Right cardiac atrium (tissue), 5 donors: ENCODE measurements around the gene RNMT. TPM values are rescaled to one million over a fixed set of nuclear protein-coding genes. Genes with fewer than 3 reads are reported as not detected.
A peak's percentile ranks its signal among the peaks of the same experiment; 100 is the strongest.

ENCODE experiments used
- ATAC-seq, 2 donors: fragments of 200-7000 bp; cut with Tn5 transposase; one replicate each; pipeline versions ENCODE4 v1.8.0 to v1.9.1; 2020; ENCODE audit warnings: moderate library complexity in 2 of 2, mild to moderate bottlenecking in 1 of 2
- DNase-seq, 3 donors: peaks; one replicate each; pipeline ENCODE4 v3.0.0-alpha.2; 2020
- H3K27ac ChIP-seq: one replicate; pipeline ENCODE4 v1.5.1; 2013; ENCODE audit warnings: mild to moderate bottlenecking, low read length, control low read depth, moderate library complexity
- H3K27me3 ChIP-seq: one replicate; pipeline ENCODE4 v1.6.1; 2013; ENCODE audit not compliant: control insufficient read depth, insufficient read depth
- H3K4me1 ChIP-seq: one replicate; pipeline ENCODE4 v1.6.1; 2013; ENCODE audit warnings: low read length; ENCODE audit not compliant: control insufficient read depth, insufficient read depth
- H3K4me3 ChIP-seq: one replicate; pipeline ENCODE4 v1.5.1; 2013; ENCODE audit warnings: low read length, control low read depth
- H3K9me3 ChIP-seq: one replicate; pipeline ENCODE4 v1.6.1; 2013; ENCODE audit warnings: low read length; ENCODE audit not compliant: control insufficient read depth
- WGBS: extraction: QIAGEN DNeasy Blood & Tissue Kit; methylation state at CpG from one replicate; pipeline ENCODE4 v1.1.7; 2013; 5-methylcytosine and 5-hydroxymethylcytosine counted together
- intact Hi-C, 4 donors: fragments of 100-400 bp; cut with DNase I; formaldehyde crosslinking; loops; one replicate each; pipeline versions ENCODE4 v1.11.0 to v1.14.0; 2022 to 2023
- polyA plus RNA-seq: library from polyadenylated mRNA; stranded (reverse); fragments of 200-250 nt; gene quantifications from one replicate; pipeline ENCODE4 v1.2.3, GENCODE V29; 2013
- total RNA-seq, 4 donors: library from RNA; stranded (reverse); fragmentation: NEBNext Ultra II Directional; extraction: Animal tissue kit (Norgen Biotek cat#: 25700); gene quantifications; one replicate each; pipeline ENCODE4 v1.2.1, GENCODE V29; 2021
- donor health status: healthy with polysubstance abuse.
- donor health status: DM: no; HTN: yes; CAD: no.
- donor health status: DM: no; HTN: no; CAD: no.
- donor health status: DM: no; HTN: yes; CAD: no; lungs with severe emphysema.
- donor health status: DM: yes; HTN: yes; CAD: no.

Gene RNMT
- total and polyA plus RNA-seq, 5 donors, result 18.8 to 40.1 (median 31.6) TPM

DNA sequence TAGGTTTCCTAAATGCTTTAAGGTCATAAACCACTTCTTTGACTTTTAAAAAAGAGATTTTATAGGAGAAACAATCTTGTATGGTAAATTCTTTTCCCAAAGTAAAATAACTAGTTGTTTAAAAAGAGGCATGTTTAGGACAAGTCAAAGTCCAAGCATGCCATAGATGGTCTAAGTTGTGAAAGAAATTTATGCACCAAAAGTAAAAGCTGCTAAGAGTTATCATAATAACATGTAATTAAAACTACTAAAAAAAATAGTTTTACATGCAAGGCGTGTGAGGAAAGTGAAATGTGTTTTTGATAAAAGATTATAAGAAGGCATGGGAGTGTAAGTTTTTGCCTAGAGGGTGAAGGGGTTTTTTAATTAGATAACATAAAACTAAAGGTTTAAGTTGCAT, 22.6 kb upstream of the RNMT start:
- H3K9me3 ChIP-seq, result no peaks in the 10 kb centered on the region

DNA sequence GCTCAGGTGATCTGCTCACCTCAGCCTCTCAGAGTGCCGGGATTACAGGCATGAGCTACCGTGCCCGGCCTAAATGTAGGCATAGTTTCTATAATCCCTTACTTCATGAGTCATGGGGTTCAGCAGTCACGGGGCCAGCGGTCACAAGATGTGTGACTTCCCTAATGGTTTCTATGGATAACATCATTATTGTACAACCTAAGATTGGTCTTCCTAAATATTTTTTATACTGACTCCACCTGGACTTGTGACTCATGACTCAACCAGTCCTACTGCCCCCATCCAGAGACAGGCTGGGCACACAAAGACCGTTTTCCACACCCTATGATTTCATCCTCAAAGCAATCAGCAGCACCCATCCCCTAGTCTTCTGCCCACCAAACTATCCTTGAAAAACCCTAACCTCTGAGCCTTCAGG, 16.1 kb upstream of the RNMT start:
- DNase-seq (no peak), ATAC-seq (no peak)
- H3K9me3 ChIP-seq, result no peaks in the 10 kb centered on the region
- intact Hi-C loops, result no loop called here
- no peak overlapping the region for H3K27ac ChIP-seq
- H3K27me3 ChIP-seq, result no peaks in the 10 kb centered on the region
- 88% methylated on average over 6 of the region's 6 CpGs for WGBS
- H3K4me1 ChIP-seq, result peaks cover 4% of the 10 kb centered on the region
- no peak overlapping the region for H3K4me3 ChIP-seq

More for the DNA sequence above, 22.6 kb upstream of the RNMT start:
- H3K27me3 ChIP-seq, result no peaks in the 10 kb centered on the region
- DNase-seq (no peak), ATAC-seq (no peak)
- 95% methylated on average over 1 of the region's 1 CpG for WGBS
- no peak overlapping the region for H3K4me3 ChIP-seq
- no peaks in the 10 kb centered on the region for H3K4me1 ChIP-seq
- H3K27ac ChIP-seq, result no peak overlapping the region
- intact Hi-C loops, result no loop called here

DNA sequence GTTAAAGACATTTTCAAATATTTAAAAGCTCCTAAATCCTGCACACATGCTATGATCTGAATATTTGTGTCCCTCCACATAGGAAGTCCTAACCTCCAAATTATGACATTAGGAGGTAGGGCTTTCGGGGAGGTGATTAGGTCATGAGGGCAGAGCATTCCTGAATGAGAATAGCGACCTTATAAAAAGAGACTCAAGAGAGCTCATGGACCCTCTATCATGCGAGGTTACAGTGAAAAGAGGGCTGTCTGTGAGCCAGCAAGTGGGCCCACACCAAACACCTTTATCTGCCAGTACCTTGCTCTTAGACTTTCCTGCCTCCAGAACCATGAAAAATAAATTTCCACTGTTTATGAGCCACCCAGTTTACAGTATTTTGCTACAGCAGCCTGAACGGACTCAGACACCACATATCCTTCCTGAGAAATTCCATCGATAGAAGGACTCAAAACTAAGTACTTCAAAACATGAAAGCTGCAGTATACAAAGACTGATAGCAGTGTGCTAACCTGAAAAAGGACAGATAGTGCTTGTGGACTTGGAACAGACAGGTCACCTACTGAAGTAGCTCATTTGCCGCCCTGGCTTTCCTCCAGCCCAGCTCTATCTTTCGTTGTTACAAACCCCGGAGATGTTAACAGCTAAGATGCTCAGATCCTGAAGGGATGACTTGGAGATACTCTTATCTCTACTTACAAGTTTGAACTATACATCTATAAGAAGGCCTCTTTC, 13.9 kb upstream of the RNMT start:
- no peak overlapping the region for H3K27ac ChIP-seq
- no peak for ATAC-seq
- 66% methylated on average over 8 of the region's 8 CpGs for WGBS

DNA sequence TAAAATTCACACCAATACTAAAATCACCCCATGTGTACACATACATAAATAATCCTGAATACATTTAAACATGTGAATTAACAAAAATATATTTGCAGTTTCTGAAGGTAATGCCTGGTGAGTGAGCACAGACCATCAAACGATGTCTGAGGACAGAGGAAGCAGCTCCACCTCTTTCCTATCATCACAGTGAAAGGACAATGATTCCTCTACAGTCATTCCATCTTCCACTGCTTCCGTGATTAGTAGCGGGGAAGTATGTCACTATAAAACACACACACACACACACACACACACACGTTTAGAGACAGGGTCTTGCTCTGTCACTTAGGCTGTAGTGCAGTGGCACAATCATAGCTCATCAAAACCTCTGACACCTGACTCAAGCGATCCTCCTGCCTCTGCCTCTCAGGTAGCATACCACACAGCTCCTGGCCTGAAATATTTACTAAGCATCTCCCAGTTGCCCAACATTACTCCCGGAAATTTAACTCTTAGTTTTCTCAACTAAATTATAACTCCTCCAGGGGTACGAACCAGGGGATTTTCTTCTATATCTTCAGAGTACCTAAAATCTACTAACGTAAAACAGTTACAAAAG, 12.9 kb upstream of the RNMT start:
- ATAC-seq (no peak), DNase-seq (no peak)
- H3K27me3 ChIP-seq, result no peaks in the 10 kb centered on the region
- H3K9me3 ChIP-seq, result no peaks in the 10 kb centered on the region
- no peak overlapping the region for H3K4me3 ChIP-seq
- H3K27ac ChIP-seq, result no peak overlapping the region
- 61% methylated on average over 8 of the region's 8 CpGs for WGBS
- intact Hi-C loops, result no loop called here
- H3K4me1 ChIP-seq, result peaks cover 7% of the 10 kb centered on the region

More for the DNA sequence above, 13.9 kb upstream of the RNMT start:
- intact Hi-C loops, result no loop called here
- peaks cover 7% of the 10 kb centered on the region for H3K4me1 ChIP-seq
- DNase-seq, result peak in 1 of 3 donors; percentile 27
- H3K4me3 ChIP-seq, result no peak overlapping the region
- H3K27me3 ChIP-seq, result no peaks in the 10 kb centered on the region
- H3K9me3 ChIP-seq, result no peaks in the 10 kb centered on the region

DNA sequence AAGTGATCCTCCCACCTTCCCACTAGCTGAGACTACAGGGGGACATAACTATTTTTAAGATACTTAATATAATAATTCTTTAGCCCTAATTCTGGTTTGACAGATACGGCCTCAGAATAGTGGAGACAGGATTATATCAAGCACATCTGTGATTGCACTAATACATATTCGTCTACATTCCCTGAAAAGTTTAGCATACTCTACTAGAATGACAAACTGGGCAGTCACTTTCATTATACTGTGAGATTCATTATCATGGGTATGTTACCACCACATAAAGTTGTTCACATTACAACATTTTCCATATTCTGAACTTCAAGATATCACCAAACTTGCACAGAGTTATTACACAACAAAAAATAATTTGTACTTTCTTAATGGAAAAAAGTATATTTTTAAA, 11.1 kb upstream of the RNMT start:
- no peaks in the 10 kb centered on the region for H3K27me3 ChIP-seq
- H3K4me1 ChIP-seq, result peaks cover 5% of the 10 kb centered on the region
- no peak overlapping the region for H3K4me3 ChIP-seq
- intact Hi-C loops, result no loop called here
- WGBS, result 85% methylated on average over 2 of the region's 2 CpGs
- no peak for ATAC-seq
- no peak overlapping the region for H3K27ac ChIP-seq
- no peak for DNase-seq
- H3K9me3 ChIP-seq, result no peaks in the 10 kb centered on the region

DNA sequence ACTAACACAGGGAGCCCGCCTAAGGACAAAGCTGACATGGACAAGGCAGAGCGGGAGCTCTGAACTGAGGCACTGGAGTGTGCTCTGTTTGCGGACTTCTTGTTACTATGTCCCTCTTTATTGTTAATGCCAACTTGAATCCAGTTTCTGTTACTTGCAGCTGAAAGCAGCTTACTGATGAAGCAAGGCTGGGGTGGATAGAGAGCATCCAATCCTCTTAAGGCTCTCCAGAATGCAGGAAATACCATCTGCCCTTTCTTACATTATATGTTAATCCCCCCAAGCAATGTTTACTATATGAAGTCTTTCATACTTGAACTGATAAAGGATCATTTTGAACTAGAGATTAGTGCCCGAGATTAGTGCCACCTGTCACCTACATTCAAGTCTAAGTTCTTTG, 9.6 kb upstream of the RNMT start:
- 96% methylated on average over 4 of the region's 4 CpGs for WGBS
- DNase-seq (no peak), ATAC-seq (no peak)
- no peaks in the 10 kb centered on the region for H3K27me3 ChIP-seq
- no peak overlapping the region for H3K27ac ChIP-seq
- peaks cover 5% of the 10 kb centered on the region for H3K4me1 ChIP-seq
- no peak overlapping the region for H3K4me3 ChIP-seq
- no peaks in the 10 kb centered on the region for H3K9me3 ChIP-seq
- intact Hi-C loops, result no loop called here

DNA sequence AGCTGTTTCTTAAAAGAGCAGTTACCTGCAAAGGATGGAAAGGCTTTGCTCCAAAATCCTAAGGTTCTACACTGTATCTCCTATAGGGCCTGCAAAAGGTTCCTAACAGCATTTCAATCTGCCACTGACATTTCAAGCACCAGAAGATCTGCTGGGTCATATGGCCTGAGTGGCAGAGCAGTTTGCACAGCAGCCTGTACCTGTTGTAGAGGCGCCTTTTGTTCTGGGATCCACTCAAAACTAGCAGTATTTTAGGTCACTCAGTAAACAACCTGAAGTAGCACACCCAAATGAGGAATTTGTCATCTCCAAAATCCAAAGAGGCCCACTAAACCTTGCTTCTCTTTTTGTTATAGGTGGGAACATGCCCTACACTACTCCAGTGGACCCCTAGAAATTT, 6.3 kb upstream of the RNMT start:
- WGBS, result 92% methylated on average over 1 of the region's 1 CpG
- H3K4me3 ChIP-seq, result no peak overlapping the region
- no peaks in the 10 kb centered on the region for H3K27me3 ChIP-seq
- no peak overlapping the region for H3K27ac ChIP-seq
- ATAC-seq (no peak), DNase-seq (no peak)
- no peaks in the 10 kb centered on the region for H3K9me3 ChIP-seq
- intact Hi-C loops, result loop anchor here in 2 of 4 donors (10.0 kb wide), 3 partner anchors 85 to 165 kb away; no protein-coding TSS in a partner anchor
- peaks cover 3% of the 10 kb centered on the region for H3K4me1 ChIP-seq

DNA sequence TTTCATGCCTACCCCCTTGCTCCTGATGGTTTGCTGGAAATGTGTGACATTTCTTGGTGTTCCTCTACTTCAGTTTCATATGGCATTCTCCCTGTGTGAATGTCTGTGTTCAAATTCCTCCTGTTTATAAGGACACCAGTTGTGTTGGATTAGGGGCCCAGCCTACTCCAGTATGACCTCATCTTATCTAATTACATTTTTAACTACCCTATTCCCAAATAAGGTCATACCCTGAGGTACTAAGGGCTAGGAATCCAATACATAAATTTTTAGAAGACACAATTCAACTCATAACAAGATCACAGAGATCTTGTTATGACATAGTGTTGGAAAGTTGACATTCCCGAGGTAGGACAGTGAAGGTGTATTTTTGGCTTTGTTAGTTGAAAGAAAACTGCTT, 5.6 kb upstream of the RNMT start:
- DNase-seq (no peak), ATAC-seq (no peak)
- Histone ChIP-seq H3K27me3 (no peaks in the 10 kb centered on the region), H3K9me3 (no peaks in the 10 kb centered on the region), H3K27ac (no peak overlapping the region), H3K4me3 (no peak overlapping the region), H3K4me1 (peaks cover 3% of the 10 kb centered on the region)
- intact Hi-C loops, result loop anchor here in 2 of 4 donors (10.0 kb wide), 3 partner anchors 86 to 166 kb away; no protein-coding TSS in a partner anchor
- 82% methylated on average over 1 of the region's 1 CpG for WGBS

DNA sequence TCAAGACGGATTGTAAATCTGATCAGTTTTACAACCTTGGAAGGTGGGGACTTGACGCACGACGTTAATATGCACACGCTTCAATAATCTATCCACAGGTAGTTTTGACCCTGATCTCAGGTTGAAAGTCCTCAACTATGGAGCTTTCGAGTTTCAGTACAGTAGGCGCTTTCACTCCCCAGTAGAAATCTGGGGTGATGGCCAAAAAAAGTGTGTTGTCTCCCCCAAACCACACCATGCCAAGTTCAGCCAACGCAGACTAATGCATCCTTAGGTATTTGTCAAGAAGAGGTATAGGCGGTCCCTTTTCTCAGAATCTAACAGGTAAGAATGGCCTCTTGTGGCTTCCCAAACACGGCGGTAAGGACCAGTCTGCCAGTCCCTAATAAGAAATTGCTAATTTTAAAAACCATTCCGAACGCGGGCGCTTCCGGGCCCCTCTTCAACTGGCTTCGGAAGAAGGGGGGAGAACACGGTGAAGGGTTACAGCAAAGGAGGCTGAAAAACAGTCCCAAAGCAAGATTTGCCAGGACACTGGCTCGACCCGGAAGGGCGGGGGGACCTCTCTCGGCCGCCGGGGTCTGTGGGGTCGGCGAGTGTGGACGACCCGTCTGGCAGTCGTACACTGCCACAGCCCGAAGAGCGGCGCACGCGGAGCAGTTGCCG, 774 bp upstream of the RNMT start:
- Histone ChIP-seq H3K27me3 (no peaks in the 10 kb centered on the region), H3K27ac (peak overlapping the region; percentile 65), H3K9me3 (no peaks in the 10 kb centered on the region), H3K4me1 (no peaks in the 10 kb centered on the region), H3K4me3 (peak overlapping the region; percentile 74)
- WGBS, result 4% methylated on average over 35 of the region's 35 CpGs
- no peak for ATAC-seq
- intact Hi-C loops, result loop anchor here in 2 of 4 donors (10.0 kb wide), 3 partner anchors 91 to 171 kb away; no protein-coding TSS in a partner anchor
- no peak for DNase-seq

DNA sequence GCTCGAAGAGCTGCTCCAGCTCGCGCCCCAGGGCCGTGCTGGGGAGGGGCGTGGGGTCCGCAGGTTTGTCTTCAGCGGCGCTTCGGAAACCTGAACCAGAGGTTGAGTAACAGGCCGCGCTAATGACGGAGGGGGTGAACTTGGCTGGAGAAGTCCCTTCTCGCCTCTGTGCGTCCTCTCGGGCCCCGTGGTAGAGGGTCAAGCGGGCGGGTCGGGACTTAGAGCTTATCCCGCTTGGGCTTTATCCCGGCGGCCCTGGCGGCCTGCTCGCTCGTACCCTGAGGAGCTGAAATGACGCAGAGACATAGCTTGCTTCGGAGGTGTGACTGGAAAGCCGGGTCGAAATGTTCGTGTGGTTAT, 479 bp downstream of the RNMT start:
- H3K4me3 ChIP-seq, result peak overlapping the region; percentile 74
- no peaks in the 10 kb centered on the region for H3K9me3 ChIP-seq
- intact Hi-C loops, result loop anchor here in 2 of 4 donors (10.0 kb wide), 3 partner anchors 92 to 172 kb away; no protein-coding TSS in a partner anchor
- ATAC-seq (peak; percentile 48 to 62), DNase-seq (peak in 2 of 3 donors; percentile 64 to 80)
- no peaks in the 10 kb centered on the region for H3K27me3 ChIP-seq
- H3K4me1 ChIP-seq, result no peaks in the 10 kb centered on the region
- WGBS, result 1% methylated on average over 30 of the region's 30 CpGs
- peak overlapping the region; percentile 87 for H3K27ac ChIP-seq

DNA sequence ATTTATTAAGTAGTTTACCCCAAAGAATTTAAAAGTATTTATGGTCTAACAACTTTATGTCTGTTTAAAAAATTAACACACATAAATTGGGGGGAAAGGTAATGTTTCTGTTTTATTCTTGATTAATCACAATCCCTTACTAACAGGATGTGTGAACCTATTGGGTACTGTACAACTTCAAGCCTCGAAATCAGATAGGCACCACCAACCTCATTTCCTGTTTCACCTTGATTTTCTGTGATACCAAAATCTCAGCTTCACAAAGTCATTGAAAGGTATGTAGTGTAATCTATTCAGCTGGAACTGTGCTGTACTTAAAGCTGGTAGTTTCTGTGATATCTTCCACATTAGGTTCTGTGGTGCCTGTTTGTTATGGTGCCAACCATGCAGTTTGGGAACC, 4.0 kb downstream of the RNMT start:
- WGBS, result 85% methylated on average over 1 of the region's 1 CpG
- Histone ChIP-seq H3K27ac (no peak overlapping the region), H3K9me3 (no peaks in the 10 kb centered on the region), H3K27me3 (no peaks in the 10 kb centered on the region), H3K4me3 (no peak overlapping the region), H3K4me1 (no peaks in the 10 kb centered on the region)
- intact Hi-C loops, result no loop called here
- ATAC-seq, result no peak
- DNase-seq, result no peak
